GM19239 (cell line): Measurements from ENCODE around the gene RBMS1.

Source experiments
- DNase-seq: peaks from one replicate; pipeline ENCODE4 v3.0.0; 2011; ENCODE audit warnings: low spot score; ENCODE audit not compliant: insufficient read length
- FAIRE-seq: peaks from 2 replicates; lab custom pipeline; 2011; peaks lifted over from hg19 to GRCh38; lab: Jason Lieb, UNC

Gene RBMS1

DNA sequence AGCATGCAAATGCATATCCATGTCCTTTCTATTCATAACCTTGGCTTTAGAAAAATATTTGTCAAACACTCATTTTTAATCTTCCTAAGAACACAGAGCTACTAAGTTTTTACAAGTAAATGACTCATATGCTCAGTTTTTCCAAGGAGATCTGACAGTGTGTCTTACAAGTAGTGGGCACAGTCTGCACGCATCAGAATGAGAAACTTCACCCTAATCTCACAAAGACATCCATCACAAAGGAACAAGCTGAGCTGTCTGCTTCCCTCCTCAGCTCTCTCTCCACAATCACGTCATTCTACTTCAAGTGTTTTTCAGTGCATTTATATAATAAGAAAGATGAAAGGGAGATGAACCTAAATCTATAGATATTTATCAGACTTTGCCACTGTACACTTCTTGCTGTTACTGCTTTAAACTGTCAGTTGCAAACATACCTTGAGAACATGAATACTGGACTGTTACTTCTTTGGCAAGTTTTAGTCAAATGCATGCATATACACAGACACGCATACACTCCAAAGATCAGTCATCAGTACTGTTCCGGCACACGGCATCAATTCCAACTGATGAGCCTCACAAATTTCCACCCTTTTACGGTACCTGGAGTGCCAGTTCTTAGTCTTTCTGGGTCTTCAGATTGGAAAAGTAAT lies 75.7 kb downstream of the RBMS1 start:
- FAIRE-seq (no peak), DNase-seq (no peak)

DNA sequence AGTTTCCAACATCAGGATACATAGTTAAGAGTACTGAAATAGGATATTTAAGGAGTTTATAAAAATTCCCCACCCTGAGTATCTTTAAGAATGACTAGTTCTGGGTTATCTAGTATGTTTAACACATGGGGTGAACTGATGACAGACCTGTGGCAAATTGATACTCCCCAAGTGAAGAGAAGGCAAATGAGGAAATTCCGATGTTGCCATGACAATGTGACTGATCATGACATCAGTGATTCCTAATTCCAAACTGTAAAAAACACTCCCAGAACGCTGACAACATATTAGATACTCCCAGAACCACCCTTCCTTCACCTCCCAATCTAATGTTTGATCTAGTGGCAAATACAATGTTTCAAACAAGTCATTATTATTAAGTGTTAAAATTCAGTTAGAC lies 77.6 kb downstream of the RBMS1 start:
- FAIRE-seq = no peak
- no peak for DNase-seq

DNA sequence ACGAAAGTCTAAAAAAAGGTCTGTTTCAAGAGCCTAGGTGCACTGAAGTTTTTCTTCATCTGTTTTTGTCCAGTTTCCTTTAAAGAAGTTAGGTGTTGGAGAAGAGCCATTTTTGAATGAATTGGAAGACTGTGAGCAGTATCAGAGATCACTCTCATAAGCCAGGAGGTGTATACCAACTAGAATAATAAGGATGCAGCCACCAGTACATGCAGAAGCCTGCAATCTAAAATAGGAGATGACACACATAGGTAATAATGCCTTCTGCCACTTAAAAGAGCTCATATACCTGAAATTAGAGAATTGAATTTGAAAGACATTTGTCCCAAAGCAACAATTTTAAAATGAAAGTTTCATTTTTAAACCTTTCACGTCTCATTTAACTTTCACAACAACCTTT lies 81.7 kb downstream of the RBMS1 start:
- DNase-seq (no peak), FAIRE-seq (peak; percentile 78)

DNA sequence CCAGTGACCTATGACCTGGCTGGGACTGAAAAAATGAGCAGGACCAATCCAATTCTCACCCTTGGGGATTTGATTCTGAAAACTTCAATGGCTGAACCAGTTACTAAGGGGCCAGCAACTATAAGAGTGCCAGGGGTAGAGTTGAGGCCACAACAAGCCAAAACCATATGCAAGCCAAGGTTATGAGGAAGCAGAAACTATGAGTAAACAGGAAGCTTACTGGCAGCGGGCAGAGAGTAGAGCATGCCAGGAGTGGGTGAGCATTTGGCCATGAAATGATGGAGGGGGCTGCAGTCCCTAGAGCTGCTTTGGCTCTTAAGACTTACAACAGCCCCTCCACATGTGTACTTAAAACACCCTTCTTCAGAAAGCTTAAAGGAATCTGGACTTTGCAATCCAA lies 82.4 kb downstream of the RBMS1 start:
- peak; percentile 61 for FAIRE-seq

DNA sequence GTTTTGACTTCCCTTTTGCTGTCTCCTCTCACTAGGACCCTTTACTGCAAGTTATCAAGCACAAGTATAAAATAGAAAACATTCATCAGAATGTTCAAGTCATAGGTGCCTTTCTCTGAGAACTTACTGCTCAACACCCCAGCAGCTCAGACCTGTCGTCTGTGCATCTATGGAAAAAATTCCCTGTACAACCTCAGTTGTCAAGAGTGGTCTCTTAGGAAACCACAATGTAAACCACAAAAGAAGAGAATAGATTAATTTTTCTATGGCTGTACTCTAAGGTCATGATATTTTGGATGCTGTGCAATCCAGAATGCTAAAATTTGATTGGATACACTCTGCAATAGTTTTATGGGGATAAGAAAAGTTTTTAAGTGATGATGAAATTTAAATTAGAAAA lies 84.1 kb downstream of the RBMS1 start:
- DNase-seq = no peak
- FAIRE-seq = no peak

More for the DNA sequence above, 82.4 kb downstream of the RBMS1 start:
- DNase-seq = no peak

DNA sequence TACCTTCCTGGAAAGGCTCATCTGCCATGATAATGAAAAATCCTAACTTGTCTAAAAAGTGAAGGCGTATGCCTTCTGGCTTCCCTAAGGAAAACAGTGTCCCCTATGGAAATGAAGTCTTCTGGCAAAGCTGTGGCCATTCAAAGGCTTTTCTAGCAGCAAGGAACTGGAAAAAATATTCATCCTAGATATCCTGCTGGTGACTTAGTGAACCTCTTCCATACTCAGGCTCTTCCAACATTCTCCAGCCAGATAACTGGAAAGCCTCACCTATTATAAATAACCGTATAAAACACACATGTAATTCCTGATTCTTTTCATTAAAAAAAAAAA lies 84.7 kb downstream of the RBMS1 start:
- DNase-seq (no peak), FAIRE-seq (no peak)

DNA sequence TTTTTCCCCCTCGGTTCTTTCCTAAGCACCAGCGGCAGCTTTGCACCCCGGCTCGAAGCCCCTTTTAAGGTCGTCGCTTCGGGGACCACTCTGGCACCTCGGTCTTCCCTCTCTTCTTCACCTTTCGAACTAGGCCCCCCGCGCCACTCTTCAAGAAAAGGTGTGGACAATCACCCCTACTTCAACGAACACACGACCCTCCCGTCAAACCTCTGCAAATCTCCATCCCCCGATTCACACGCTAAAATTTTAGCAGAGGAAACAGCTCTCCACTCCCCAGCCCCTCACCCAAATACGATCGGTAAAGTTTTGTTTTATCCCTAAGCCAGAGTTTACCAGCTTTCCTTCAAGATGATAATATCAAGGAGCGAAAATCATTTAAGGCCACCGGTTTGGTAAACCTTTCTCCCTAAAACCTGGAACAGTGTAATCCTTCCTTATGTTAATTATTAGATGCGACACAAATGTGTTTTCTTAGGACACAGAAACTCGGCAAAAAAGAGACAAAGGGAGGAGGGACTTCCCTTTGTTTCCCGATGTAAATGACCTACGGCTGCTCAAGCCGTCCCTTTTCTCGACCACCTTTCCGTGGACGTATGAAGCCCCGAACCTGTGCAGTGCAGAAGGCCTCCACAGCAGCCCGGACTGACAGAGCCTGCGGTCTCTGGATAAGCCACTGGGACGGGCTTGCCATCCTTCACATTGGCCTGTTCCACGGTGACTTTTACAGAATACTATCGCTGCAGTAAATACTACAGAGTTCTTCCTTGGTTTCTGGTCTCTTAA lies 85.2 kb downstream of the RBMS1 start:
- DNase-seq (no peak), FAIRE-seq (no peak)

DNA sequence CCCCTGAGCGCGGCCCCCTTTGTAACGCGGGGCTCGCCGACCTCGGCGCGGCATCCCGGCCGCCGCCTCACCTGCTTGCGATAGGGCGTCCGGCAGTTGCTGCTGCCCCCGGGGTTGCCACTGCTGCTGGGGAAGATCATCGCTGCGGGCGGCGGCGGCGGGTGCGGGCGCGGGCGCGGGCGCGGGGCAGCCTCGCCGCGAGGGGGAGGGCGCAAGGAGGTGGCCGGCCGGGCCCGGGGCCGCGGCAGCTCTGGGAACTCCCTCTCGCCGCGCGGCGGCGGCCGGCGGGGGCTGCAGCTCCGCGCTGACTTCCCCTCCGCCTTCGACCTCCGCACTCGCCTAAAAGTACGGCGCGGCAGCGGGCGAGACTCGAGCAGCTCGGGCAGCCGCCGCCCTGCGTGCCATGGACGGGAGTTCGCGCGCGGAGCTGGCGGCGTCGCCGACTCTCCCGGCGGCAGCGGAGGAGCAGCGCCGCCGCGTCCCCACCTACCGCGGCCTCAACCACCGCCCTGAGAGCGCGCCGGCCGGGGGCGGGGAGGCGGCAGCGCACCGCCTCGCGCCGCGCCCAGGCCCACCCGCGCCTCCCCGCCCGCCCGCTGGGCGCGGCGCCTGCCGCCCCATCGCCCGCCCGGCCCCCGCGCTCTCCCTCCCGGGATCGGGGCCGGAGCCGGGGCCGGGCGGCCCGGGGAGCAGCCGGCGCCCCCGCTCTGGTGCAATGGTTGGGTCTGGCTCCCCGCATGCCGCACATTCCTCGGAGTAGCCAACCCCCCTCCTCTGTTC lies 86.0 kb downstream of the RBMS1 start:
- peak; percentile 25 for DNase-seq
- FAIRE-seq = no peak

DNA sequence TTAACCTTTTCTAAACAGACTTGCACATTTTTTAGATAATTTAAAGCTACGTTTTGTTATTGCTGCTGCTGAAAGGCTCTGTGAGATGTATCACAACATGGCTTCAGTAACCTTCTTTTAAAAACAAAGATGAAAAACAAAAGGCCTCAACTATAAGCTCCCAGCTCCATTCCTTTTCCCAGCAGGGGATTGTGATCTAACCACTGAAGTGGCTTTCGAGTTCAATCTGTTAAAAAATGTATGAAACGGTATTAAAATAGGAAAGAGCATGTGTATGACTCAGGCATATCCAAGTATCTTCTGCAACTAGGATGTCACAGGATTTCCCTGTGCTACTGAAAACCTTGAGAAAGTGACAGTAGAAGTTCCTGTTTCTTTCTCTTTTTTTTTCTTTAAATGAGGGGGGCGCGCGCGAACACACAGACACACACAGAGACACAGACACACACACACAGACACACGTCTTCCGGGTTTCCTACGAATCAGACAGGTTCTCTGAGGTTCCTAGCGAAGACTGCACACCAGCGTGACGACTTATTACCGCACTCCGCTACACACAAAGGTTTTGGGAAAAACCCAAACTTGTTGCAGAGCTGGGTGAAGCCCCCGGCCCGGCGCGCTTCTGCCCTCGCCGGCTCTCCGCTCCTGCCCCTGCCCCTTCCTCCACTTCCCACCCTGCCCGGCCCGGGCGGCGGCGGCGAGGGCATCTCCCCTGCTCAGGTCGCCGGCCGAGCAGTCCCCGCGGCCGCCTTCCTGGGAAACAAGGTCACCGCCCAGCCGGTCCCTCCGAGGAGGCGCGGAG lies 86.8 kb downstream of the RBMS1 start:
- peak; percentile 62 for FAIRE-seq
- DNase-seq = peak; percentile 45

DNA sequence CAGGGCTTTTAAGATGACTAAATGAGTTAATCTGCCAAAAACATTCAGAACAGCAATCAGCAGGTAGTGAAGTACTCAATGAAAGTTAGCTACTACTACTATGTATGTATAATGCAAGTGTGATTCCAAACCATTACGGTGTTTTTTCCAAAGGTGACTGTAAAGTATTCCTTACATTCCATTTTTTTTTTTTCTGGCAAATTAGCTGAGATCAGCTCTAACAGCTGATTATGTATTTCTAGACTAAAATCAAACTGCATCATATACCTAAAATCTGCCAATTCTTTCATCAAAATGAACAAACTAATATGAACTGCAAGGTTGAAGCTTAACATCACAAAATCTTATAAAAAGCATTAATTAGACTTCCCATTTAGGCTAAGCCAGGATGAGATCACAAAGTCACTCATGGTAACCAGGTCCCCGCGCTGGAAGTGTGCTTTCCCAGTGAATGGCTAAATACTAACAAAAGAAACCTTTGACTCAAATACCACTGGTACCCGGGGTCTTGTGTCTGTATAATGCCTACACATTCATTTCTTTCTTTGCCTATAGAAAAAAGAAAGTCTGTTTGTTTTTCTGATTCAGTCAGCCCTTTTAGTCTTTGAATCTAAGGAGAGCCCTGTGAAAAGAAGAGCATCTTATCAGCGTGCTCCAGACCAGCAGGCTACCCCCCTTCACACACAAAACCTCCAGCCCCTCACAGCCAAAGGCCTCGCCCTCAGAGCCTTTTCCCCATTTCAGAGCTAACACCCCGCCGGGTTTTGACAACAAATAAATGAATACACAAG lies 88.3 kb downstream of the RBMS1 start:
- FAIRE-seq (no peak), DNase-seq (no peak)

DNA sequence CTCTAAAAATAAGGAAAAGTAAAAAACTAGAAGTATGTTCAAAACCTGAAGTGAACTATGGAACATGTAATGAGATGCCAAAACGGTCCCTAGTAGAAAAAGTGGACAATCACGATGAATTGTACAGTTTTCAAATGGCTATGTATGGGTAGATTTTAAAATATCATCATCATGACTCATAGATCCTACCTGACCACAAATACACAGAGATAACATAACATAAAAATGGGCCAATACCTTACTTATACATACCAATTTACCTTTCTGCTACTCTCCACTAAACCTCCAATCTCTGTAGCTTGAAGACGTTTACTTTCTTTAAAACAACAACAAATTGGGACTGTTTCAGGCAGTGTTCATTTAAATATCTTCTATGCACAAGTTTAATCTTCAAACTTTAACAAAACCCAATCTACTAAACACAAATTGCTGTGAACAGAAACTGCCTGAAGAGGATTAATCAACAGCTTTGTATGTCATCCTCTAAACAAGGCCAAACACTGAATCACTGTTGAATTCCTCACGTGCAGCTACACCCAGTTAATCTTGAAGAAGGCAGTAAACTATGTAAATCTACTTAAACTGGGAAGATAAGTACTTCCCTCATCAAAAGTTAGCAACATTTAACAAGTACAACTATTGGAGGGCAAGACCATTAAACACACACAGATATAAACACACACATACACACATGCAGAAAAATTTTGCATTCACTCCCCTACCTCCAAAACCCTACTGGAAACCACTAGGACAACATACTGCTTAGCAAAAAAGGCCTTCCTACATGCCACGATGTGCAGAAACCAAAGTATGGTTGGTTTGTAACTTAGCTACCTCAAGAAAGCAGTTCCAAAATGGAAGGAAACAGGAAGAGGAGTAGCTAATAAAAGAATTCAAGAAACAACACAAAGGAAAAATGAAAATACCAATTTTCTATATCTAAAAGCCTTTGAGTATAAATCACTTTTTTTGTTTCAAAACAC lies 90.3 kb downstream of the RBMS1 start:
- no peak for DNase-seq
- no peak for FAIRE-seq

DNA sequence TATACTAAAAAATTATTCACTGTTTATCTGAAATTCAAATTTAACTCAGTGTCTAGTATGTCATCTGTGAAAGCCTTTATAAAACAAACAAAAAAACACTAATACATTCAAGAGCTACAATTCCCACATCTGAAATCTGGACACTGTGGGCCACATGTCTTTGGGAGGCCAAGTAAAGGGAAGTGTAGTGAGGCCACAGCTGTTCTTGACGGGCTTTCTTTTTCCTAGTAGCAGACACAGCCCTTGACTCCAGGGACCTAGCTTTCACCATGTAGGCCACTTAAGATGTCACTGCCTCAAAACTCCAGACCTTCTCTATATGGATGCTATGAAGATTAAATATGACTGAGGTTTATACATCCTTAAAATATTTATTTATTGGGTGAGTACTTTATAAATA lies 91.1 kb downstream of the RBMS1 start:
- DNase-seq (no peak), FAIRE-seq (no peak)

DNA sequence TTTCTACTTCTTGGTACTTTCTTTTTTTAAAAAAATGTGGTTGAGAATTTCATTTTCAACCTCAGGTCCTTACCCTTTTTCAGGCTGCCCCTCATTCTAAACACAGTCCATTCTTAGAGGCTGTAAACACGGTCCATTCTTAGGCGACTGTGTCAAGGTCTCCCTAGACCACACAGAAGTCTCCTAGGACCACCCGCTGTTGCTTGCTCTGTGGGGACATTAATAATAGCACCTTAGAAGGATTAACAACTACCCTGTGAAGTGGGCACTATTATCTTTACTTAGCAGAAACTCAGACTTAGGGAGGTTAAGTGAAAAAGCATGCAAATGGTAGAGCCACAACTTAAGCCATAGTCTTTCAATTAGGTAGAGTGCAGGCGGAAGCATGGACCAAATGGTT lies 91.7 kb downstream of the RBMS1 start:
- DNase-seq (no peak), FAIRE-seq (no peak)

DNA sequence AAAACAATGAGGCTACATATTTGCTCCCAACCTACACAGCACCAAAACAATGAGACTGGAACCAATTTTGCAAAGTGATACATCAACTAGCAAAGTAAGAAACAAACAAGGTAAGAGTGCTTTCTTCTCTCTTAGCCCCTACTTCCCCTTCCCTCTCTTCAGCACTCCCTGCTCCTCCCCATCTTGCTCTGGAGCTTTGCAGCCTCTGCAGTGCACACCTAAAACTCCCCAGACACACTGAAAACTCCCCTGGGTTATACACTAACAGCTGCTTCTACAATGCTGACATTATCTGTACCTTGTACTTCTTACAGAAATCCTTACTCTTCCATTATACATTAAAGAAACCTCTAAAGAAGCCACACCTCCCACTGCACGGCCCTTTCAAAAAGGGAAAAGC lies 93.7 kb downstream of the RBMS1 start:
- DNase-seq = no peak

DNA sequence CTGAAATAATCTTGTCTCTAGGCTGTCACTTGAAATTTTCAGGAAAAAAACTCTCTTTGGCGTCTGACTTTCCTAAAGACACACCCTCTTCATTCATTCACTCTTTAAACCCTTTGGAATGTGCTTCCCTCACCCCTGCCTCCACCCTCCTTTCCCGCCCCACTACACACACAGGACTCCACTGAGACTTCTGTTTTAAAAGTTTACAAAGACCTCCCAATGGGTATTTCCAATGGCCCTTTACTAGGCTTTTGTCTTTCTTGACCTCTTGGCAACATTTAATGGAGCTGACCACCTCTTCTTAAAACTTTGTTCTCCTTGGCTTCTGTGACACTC lies 96.1 kb downstream of the RBMS1 start:
- FAIRE-seq = no peak
- no peak for DNase-seq

More for the DNA sequence above, 93.7 kb downstream of the RBMS1 start:
- no peak for FAIRE-seq

DNA sequence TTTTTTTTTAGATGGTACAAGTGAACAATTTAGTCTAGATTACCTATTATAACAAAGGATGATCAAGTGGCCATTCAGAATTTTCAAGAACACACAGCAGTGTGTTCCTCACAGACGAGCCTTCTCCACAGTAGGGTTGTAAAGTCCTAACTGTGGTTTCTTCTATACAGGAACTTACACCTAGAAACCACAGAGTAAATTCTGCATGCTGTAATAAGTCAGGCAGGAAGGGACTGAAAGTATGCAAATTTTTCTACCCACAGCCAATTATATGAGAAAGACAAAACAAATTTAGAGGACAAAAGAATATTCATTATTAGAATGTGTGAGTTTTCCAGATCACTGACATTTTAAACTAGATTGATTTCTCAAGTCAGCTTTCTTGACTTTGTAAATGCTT lies 99.5 kb downstream of the RBMS1 start:
- DNase-seq = peak; percentile 41
- peak; percentile 11 for FAIRE-seq

DNA sequence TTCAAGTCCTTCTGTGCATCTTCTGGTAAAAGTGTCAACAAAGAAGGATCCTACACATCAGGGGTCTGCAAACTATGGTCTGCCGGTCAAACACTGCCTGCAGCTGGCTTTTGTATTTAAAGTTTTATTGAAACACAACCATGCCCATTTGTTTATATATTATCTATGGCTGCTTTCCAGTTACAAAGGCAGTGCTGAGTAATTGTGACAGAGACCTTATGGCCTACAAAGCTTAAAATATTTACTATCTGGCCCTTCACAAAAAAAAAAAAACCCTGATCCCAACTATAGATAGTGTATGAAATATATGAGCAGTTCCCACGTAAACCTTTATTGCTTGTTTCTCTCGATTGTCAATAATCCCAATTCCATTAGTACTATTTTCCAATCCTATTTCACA lies 101.4 kb downstream of the RBMS1 start:
- DNase-seq (no peak), FAIRE-seq (no peak)

DNA sequence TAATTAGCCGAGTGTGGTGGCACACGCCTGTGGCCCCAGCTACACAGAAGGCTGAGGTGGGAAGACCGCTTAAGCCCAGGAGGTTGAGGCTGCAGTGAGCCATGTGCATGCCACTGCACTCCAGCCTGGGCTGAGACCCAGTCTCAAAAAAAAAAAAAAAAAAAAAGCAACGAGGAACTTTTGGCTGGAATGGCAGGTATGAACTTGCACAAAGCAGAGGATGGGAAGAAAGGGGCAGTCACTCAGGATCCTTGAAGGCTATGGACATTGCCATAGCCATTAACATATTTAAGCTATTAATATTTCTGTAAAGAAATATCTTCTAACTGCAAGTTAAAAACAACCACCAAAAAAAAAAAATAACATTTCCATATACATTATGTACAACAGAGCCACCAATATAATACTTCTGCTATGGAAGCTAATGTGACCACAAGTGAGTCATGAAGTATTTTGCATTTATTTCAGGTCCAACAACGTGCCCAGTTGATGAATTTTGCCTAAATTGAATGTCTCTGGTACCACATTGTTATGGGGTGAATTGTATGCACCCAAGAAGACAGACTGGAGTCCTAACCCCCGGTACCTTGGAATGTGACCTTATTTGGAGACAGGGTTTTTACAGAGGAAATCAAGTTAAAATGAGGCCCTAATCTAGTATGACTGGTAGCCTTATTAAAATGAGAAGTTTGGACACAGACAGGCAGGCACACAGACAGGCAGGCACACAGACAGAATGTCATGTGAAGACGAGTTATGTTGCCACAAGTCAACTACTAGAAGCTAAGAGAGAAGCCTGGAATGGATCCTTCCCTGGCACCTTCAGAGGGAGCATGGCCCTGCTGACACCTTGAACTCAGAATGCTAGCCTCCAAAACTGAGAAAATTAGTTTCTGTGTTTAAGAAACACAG lies 102.8 kb downstream of the RBMS1 start:
- DNase-seq = no peak
- no peak for FAIRE-seq
